Measurements from ENCODE around the gene CRADD. TPM values are rescaled to one million over a fixed set of nuclear protein-coding genes. Genes with fewer than 3 reads are reported as not detected.
"Not testable (repeated sequence)": the region's sequence is repeated elsewhere in the genome, so short reads cannot be mapped to it uniquely, and the experiment has no call there.

CRADD gene
- total RNA-seq, 4 donors from 2014 or later = 51.0 to 86.3 (median 56.6) TPM

- H3K27ac ChIP-seq = no peak overlapping the region
- WGBS, 2 donors = 61 to 64% methylated on average over 6 of the region's 6 CpGs
- no peaks in the 10 kb centered on the region for H3K9me3 ChIP-seq
- TF ChIP-seq, protein P1, sequence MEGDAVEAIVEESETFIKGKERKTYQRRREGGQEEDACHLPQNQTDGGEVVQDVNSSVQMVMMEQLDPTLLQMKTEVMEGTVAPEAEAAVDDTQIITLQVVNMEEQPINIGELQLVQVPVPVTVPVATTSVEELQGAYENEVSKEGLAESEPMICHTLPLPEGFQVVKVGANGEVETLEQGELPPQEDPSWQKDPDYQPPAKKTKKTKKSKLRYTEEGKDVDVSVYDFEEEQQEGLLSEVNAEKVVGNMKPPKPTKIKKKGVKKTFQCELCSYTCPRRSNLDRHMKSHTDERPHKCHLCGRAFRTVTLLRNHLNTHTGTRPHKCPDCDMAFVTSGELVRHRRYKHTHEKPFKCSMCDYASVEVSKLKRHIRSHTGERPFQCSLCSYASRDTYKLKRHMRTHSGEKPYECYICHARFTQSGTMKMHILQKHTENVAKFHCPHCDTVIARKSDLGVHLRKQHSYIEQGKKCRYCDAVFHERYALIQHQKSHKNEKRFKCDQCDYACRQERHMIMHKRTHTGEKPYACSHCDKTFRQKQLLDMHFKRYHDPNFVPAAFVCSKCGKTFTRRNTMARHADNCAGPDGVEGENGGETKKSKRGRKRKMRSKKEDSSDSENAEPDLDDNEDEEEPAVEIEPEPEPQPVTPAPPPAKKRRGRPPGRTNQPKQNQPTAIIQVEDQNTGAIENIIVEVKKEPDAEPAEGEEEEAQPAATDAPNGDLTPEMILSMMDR (IDR thresholded peaks at IDR 0.05) = no peak
- no peak for TF ChIP-seq EP300 (IDR thresholded peaks at IDR 0.05)
- no peak for TF ChIP-seq POLR2A (IDR thresholded peaks at IDR 0.05)
- H3K4me3 ChIP-seq = no peak overlapping the region
- no peak for DNase-seq (ENCODE audit: low spot score in 2 of 2)
- no peaks in the 10 kb centered on the region for H3K4me1 ChIP-seq
- H3K36me3 ChIP-seq = no peaks in the 10 kb centered on the region
- H3K27me3 ChIP-seq = no peaks in the 10 kb centered on the region
Observed at GRCh38 chr12:93638954-93639353, 38.2 kb upstream of the CRADD start.

DNA sequence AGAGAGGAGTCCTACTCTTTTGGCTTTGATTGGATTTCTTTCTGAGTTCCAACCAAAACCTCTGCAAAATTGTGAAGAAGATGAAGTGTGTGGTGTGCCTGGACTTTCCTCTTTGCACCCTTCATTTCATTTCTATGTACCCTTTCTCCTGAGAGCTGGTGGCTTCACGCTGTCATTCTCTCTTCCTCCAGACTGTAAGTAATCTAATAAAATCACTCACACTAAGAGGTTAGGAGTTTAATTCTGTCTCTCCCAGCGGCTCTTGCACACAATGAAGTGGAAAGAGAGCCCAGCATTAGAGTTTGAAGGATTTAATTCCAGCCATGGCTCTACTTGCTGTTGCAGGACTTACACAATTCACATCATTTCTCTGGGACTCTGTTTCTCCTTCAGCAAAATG is 37.8 kb upstream of the CRADD start:
- Histone ChIP-seq H3K9me3 (no peaks in the 10 kb centered on the region), H3K4me3 (no peak overlapping the region), H3K27ac (no peak overlapping the region), H3K36me3 (no peaks in the 10 kb centered on the region), H3K27me3 (no peaks in the 10 kb centered on the region), H3K4me1 (no peaks in the 10 kb centered on the region)
- WGBS, 2 donors = 62 to 67% methylated on average over 2 of the region's 2 CpGs
- DNase-seq (ENCODE audit: low spot score in 2 of 2) = no peak
- no peak for TF ChIP-seq EP300 (IDR thresholded peaks at IDR 0.05)
- TF ChIP-seq, protein P1 (IDR thresholded peaks at IDR 0.05) = no peak
- no peak for TF ChIP-seq POLR2A (IDR thresholded peaks at IDR 0.05)

DNA sequence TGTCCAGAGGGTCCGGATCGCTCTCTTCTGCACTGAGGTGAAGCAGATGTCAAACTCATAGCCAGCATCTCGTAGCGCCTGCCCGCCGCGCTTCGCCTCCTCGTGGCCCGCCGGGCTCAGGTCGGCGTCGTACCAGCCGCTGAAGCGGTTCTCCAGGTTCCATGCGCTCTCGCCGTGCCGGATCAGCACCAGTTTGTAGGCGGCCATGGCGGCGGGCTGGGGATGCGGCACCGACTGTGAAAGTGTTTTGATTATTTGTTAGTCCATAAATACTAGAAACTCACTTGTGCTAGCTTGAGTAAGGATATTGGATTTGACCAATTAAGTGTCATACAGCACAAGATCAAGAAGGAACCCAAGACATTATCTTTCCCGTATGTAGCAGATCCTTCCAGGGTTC is 35.8 kb upstream of the CRADD start:
- H3K27me3 ChIP-seq; H3K4me3 ChIP-seq; H3K9me3 ChIP-seq; H3K4me1 ChIP-seq; DNase-seq (ENCODE audit: low spot score in 2 of 2); H3K36me3 ChIP-seq; H3K27ac ChIP-seq: not testable (repeated sequence)
- 91 to 98% methylated on average over 12 to 17 of the region's 26 CpGs for WGBS, 2 donors

DNA sequence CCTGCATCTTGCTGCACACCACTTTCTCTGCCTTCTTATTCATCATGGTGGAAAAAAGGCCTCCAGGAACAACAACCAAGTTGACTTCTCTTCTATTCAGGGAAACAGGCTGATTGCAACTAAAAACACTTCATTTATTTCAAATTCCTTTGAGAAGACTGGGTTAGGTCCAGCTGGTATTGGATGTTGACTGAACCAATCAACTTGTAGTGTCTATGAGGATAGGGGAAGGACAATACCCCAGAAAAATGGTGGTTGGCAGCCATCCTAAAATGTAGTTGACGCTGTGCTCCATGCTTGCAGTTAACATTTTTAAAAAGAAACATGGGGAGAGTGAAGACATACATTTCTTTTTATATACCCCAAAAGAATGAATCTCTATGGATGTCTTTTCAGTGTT is 34.4 kb upstream of the CRADD start:
- H3K36me3 ChIP-seq = no peaks in the 10 kb centered on the region
- no peak overlapping the region for H3K27ac ChIP-seq
- TF ChIP-seq EP300 (IDR thresholded peaks at IDR 0.05) = no peak
- no peak for TF ChIP-seq POLR2A (IDR thresholded peaks at IDR 0.05)
- TF ChIP-seq, protein P1 (IDR thresholded peaks at IDR 0.05) = no peak
- H3K4me3 ChIP-seq = no peak overlapping the region
- DNase-seq (ENCODE audit: low spot score in 2 of 2) = no peak
- WGBS, 2 donors = 93 to 94% methylated on average over 1 of the region's 1 CpG
- H3K4me1 ChIP-seq = no peaks in the 10 kb centered on the region
- H3K27me3 ChIP-seq = no peaks in the 10 kb centered on the region
- H3K9me3 ChIP-seq = no peaks in the 10 kb centered on the region

GRCh38 chr12:93645702-93646101 is 31.5 kb upstream of the CRADD start:
- 68 to 88% methylated on average over 1 of the region's 1 CpG for WGBS, 2 donors
- Histone ChIP-seq H3K4me3 (no peak overlapping the region), H3K4me1 (no peaks in the 10 kb centered on the region), H3K27me3 (no peaks in the 10 kb centered on the region), H3K36me3 (no peaks in the 10 kb centered on the region), H3K27ac (no peak overlapping the region), H3K9me3 (no peaks in the 10 kb centered on the region)
- TF ChIP-seq, protein P1 (IDR thresholded peaks at IDR 0.05) = no peak
- no peak for TF ChIP-seq EP300 (IDR thresholded peaks at IDR 0.05)
- TF ChIP-seq POLR2A (IDR thresholded peaks at IDR 0.05) = no peak
- DNase-seq (ENCODE audit: low spot score in 2 of 2) = no peak

DNA sequence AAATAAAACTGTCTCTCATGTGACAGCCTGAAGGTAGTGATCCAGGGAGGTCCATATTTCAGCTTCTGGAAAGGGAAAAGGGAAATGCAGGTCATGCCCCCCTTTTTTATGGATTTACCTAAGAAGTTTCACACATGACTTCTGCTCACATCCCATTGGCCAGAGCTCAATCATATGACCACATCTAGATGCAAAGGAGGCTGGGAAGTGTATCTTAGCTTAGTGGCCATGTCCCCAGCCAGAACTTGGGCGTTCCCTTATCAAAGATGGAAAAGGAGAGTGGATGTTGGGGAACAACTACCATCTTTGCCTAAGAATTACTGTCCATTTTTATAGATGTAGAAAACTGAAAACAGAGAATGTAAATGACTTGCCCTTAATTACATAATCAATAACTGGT is 26.5 kb upstream of the CRADD start:
- Histone ChIP-seq H3K4me1 (no peaks in the 10 kb centered on the region), H3K9me3 (no peaks in the 10 kb centered on the region), H3K27me3 (no peaks in the 10 kb centered on the region), H3K4me3 (no peak overlapping the region), H3K36me3 (no peaks in the 10 kb centered on the region), H3K27ac (no peak overlapping the region)
- TF ChIP-seq, protein P1 (IDR thresholded peaks at IDR 0.05) = no peak
- TF ChIP-seq POLR2A (IDR thresholded peaks at IDR 0.05) = no peak
- DNase-seq (ENCODE audit: low spot score in 2 of 2) = no peak
- WGBS, 2 donors = 91 to 93% methylated on average over 1 of the region's 1 CpG
